ENCODE results near the gene CD320. TPM values are rescaled to one million over a fixed set of nuclear protein-coding genes. Genes with fewer than 3 reads are reported as not detected.
"Not testable (repeated sequence)": the region's sequence is repeated elsewhere in the genome, so short reads cannot be mapped to it uniquely, and the experiment has no call there.

The CD320 gene
- total RNA-seq = 10 to 100 TPM; 25.7 to 63.2 (median 47.4) TPM

GRCh38 chr19:8307965-8308866 is at the start of gene CD320:
Gene CD320, minus strand, starts transcription at chr19:8308358. Its CDS starts 68 bp downstream, at chr19:8308290.
- no peaks in the 10 kb centered on the region for H3K27me3 ChIP-seq
- H3K36me3 ChIP-seq = peaks cover 20 to 52% (median 39%) of the 10 kb centered on the region in 4 donors
- H3K4me1 ChIP-seq = peaks cover 42 to 51% (median 46%) of the 10 kb centered on the region in 4 donors
- TF ChIP-seq POLR2AphosphoS5 (IDR thresholded peaks at IDR 0.05) (peak; percentile 78 to 89), CTCF (IDR thresholded peaks at IDR 0.05) (no peak)
- 0% methylated on average over 15 of the region's 63 CpGs for WGBS
- peak within 1 kb of the TSS; percentile 71 to 82 (median 80) for H3K27ac ChIP-seq (replicated peaks in 1 of 4)
- no peaks in the 10 kb centered on the region for H3K9me3 ChIP-seq
- intact Hi-C loops (cut with DNase I) = no loop called here
- peak within 1 kb of the TSS; percentile 62 to 83 (median 68) for H3K4me3 ChIP-seq
- peak; percentile 96 for DNase-seq (ENCODE audit: extremely low spot score)

GRCh38 chr19:8357007-8357521 is 48.9 kb upstream of the CD320 start:
- Histone ChIP-seq H3K4me3 (no peak overlapping the region), H3K4me1 (peaks cover 35 to 51% (median 39%) of the 10 kb centered on the region in 4 donors), H3K36me3 (no peaks in the 10 kb centered on the region), H3K27ac (replicated peaks in 1 of 4) (no peak overlapping the region), H3K9me3 (no peaks in the 10 kb centered on the region), H3K27me3 (peaks cover 0 to 12% (median 0%) of the 10 kb centered on the region in 4 donors)
- TF ChIP-seq EP300 (IDR thresholded peaks at IDR 0.05) = no peak
- no peak for TF ChIP-seq POLR2A (IDR thresholded peaks at IDR 0.05; ENCODE audit: low read depth)
- TF ChIP-seq CTCF (IDR thresholded peaks at IDR 0.05) = no peak
- no peak for TF ChIP-seq POLR2AphosphoS5 (IDR thresholded peaks at IDR 0.05)
- intact Hi-C loops (cut with DNase I) = no loop called here
- DNase-seq (ENCODE audit: extremely low spot score) = no peak
- WGBS = 69% methylated on average over 4 of the region's 4 CpGs

- DNase-seq (ENCODE audit: extremely low spot score) = no peak
- intact Hi-C loops (cut with DNase I) = loop anchor here (2.0 kb wide), 1 partner anchor 151 kb away; no protein-coding TSS in a partner anchor
- H3K36me3 ChIP-seq = no peaks in the 10 kb centered on the region
- peak overlapping the region in 2 of 4 donors; percentile 13 to 35 for H3K27ac ChIP-seq (replicated peaks in 1 of 4)
- 61% methylated on average over 6 of the region's 6 CpGs for WGBS
- TF ChIP-seq POLR2AphosphoS5 (IDR thresholded peaks at IDR 0.05) (peak; percentile 58 to 67), POLR2A (IDR thresholded peaks at IDR 0.05; ENCODE audit: low read depth) (no peak)
- no peaks in the 10 kb centered on the region for H3K9me3 ChIP-seq
- H3K4me1 ChIP-seq = peaks cover 23 to 39% (median 29%) of the 10 kb centered on the region in 4 donors
- H3K4me3 ChIP-seq = no peak overlapping the region
- H3K27me3 ChIP-seq = peaks cover 0 to 24% (median 0%) of the 10 kb centered on the region in 4 donors
These were observed 47.7 kb upstream of the CD320 start for GRCh38 chr19:8355631-8356402.

GRCh38 chr19:8352845-8353244 is 44.7 kb upstream of the CD320 start:
- not testable (repeated sequence) for H3K36me3 ChIP-seq; H3K27ac ChIP-seq (replicated peaks in 1 of 4); DNase-seq (ENCODE audit: extremely low spot score); H3K9me3 ChIP-seq
- WGBS = 46% methylated on average over 5 of the region's 5 CpGs
- intact Hi-C loops (cut with DNase I) = loop anchor here (5.0 kb wide), 1 partner anchor 229 kb away; no protein-coding TSS in a partner anchor
- peaks cover 28 to 39% (median 29%) of the 10 kb centered on the region in 4 donors for H3K4me1 ChIP-seq
- peaks cover 0 to 30% (median 0%) of the 10 kb centered on the region in 4 donors for H3K27me3 ChIP-seq
- peak overlapping the region in 2 of 4 donors; percentile 14 to 28 for H3K4me3 ChIP-seq

GRCh38 chr19:8352134-8352827 is 44.1 kb upstream of the CD320 start:
- intact Hi-C loops (cut with DNase I) = loop anchor here (5.0 kb wide), 1 partner anchor 230 kb away; no protein-coding TSS in a partner anchor
- 33% methylated on average over 10 of the region's 10 CpGs for WGBS
- Histone ChIP-seq H3K4me1 (peaks cover 28 to 39% (median 29%) of the 10 kb centered on the region in 4 donors), H3K27ac (replicated peaks in 1 of 4) (no peak overlapping the region), H3K9me3 (no peaks in the 10 kb centered on the region), H3K36me3 (no peaks in the 10 kb centered on the region), H3K4me3 (peak overlapping the region in 3 of 4 donors; percentile 9 to 28 (median 14)), H3K27me3 (peaks cover 0 to 30% (median 0%) of the 10 kb centered on the region in 4 donors)
- TF ChIP-seq POLR2AphosphoS5 (IDR thresholded peaks at IDR 0.05) = no peak
- no peak for DNase-seq (ENCODE audit: extremely low spot score)

GRCh38 chr19:8349629-8350372 is 41.6 kb upstream of the CD320 start:
- H3K36me3 ChIP-seq; DNase-seq (ENCODE audit: extremely low spot score); H3K4me3 ChIP-seq; H3K9me3 ChIP-seq; H3K27ac ChIP-seq (replicated peaks in 1 of 4): not testable (repeated sequence)
- H3K4me1 ChIP-seq = peaks cover 21 to 28% (median 24%) of the 10 kb centered on the region in 4 donors
- 78% methylated on average over 8 of the region's 8 CpGs for WGBS
- H3K27me3 ChIP-seq = peaks cover 0 to 45% (median 0%) of the 10 kb centered on the region in 4 donors
- intact Hi-C loops (cut with DNase I) = loop anchor here (5.0 kb wide), 1 partner anchor 232 kb away; no protein-coding TSS in a partner anchor
